Renal pelvis (tissue), 4 donors: ENCODE measurements around the gene C19orf81. TPM values are rescaled to one million over a fixed set of nuclear protein-coding genes. Genes with fewer than 3 reads are reported as not detected.

ENCODE experiments used
- DNase-seq: peaks from one replicate; pipeline ENCODE4 v3.0.0-alpha.2; 2013
- polyA plus RNA-seq, 3 donors: library from polyadenylated mRNA; unstranded; fragments of 120-200 nt; gene quantifications; one replicate each; pipeline ENCODE4 v1.2.1, GENCODE V29; 2013; ENCODE audit not compliant: insufficient read length in 3 of 3

The C19orf81 gene
- polyA plus RNA-seq, 3 donors: 3.1 to 6.7 (median 4.4) TPM

DNA sequence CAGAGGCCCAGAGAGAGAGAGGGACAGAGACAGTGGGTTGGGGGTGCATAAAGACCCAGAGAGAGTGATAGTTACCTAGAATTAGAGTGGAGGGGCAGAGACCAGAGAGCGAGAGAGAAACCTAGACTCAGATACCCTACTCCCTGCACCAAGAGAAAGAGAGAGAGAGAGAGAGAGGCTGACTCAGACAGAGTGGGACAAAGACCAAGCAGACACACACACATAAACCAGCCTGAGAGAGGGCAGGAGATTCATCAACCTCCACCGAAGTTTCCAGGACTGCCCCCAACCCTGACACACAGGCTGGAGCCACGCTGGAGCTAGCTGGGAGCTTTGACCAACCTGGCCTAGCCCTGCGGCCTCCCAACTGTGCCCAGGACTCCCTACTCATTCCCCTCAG is 22.4 kb upstream of the C19orf81 start:
- DNase-seq: no peak

DNA sequence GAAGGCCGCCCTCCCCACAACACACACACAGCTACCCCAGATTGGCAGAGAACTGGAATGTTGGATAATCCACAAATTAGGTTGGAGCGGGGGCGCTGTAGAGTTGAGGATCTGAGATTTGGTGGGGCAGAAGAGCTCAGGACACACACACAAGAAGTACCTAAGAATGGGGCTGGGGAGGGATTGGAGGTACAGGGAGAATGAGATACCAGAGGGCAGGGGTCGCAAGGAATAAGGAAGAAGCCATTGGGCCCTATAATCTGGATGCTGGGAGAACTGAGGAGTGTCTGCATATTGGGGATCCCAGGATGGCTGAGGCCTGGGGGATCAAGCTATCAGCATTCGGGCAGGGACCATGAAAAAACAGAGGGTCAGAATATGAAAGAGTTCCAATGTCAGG is 21.1 kb upstream of the C19orf81 start:
- DNase-seq: no peak

DNA sequence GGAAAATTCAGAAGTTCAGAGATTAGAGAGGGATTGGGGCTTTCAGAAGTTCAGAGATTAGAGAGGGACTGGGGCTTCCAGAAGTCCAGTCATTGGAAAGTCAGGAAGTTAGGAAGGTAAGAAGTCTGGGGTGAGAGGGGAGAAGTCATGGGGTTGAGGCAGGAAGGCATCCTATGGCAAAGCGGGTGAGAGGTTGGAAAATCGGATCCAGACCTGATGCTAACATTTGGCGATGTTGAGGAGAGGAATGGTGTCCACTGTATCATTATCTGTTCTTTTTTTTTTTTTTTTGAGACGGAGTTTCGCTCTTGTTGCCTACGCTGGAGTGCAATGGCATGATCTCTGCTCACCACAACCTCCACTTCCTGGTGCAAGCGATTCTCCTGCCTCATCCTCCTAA is 20.7 kb upstream of the C19orf81 start:
- DNase-seq: no peak

DNA sequence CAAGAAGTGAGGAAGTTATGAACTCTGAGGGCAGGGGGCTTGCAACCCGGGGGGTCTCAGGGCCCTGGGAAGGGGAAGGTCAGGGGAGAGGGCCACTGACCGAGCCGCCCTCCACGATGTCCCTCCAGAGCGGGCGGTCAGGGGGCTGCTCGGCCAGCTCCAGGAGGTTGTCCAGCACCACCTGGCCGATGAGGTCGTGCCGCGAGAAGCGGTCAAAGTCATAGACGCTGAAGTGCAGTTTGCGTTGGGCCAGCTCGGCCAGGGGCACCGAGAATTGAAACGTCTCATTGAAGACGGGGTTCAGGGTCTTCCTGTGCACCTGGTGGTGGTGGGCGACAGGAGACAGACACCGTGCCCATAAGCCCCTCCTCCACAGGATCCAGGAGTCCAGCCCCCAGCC is 20.1 kb upstream of the C19orf81 start:
- no peak for DNase-seq

DNA sequence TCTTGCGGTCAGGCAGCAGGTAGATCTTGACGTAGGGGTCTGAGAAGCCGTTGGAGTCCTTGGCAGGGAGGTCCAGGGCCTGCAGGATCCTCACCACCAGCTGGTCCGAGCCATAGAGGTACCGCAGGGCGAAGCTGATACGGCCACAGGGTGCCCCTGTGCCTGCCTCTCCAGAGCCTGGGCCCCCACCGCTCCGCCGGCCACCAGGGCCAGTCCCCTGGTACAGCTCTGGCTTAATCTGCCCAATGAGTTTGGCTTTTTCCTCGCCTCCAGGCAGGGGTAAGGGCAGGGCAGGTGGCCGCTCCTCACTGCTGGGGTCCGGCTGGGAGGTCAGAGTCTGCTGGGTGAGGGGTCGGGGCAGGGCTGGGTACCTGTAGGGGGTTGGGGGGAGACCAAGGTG is 19.4 kb upstream of the C19orf81 start:
- no peak for DNase-seq

DNA sequence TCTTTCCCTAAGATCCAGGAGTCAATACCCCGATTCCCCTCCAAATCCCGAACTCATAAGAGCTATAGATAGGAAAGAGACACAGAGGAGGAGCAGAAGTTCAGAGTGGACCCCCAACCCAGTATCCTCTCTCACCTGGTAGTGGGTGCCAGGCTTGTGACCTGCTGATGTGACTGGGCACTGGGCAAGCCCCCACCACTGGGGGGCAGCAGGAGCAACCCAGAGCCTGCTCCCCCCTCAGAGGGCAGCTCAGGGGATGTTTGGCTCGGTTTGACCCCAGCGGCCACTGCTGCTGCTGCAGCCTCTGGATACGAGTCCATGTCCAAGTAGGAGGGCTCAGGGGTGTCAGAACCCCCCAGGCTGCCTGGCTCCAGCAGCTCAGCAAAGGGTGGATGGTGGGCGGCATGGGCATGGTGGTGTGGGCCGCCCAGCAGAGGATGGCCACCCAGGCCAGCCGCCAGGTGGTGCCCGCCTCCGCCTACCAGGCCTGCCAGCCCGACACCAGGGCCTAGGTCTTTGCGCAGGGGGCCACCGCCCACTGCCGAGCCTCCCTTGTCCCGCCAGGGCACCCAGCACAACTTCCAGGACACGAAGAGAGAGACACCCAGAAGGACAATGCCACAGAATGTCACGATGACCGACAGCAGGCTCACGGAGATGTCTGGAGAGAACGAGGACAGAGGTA is 17.0 kb upstream of the C19orf81 start:
- DNase-seq: no peak

DNA sequence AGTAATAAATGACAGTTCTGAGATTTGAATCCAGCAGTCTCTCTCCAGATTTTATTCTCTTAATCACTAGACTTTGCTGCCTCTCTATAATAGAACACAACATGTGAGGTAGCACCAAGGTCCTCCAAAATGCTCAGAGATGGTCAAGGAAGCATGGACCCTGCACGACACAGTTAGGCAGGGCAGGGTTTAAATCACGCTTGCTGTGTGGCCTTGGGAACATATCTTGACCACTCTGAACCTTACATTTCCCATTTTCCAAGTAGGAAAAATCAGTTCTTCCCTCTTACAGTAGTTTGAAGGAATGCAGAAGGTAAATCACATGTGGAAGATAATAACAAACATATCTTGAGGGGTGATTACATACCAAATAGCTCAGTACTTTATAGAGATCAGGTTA is 15.9 kb upstream of the C19orf81 start:
- DNase-seq: no peak

DNA sequence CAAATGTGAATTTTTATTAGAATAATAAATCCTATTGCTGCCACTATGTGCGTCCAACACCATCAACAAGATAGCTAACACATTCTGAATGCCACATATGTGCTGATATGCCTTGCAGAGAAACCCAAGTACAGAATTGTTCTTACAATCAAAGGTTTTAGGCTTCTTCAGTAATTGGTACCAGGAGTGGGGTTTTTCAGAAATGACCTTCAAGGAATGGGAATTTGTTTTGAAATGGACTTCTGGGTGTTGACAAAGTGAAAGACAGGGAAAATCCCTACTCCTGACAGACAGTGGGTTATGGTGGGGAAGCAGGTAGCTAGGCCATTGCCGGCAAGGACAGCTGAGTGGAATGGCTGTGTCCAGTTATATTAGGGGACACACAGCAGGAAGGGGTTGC is 15.3 kb upstream of the C19orf81 start:
- DNase-seq: no peak

DNA sequence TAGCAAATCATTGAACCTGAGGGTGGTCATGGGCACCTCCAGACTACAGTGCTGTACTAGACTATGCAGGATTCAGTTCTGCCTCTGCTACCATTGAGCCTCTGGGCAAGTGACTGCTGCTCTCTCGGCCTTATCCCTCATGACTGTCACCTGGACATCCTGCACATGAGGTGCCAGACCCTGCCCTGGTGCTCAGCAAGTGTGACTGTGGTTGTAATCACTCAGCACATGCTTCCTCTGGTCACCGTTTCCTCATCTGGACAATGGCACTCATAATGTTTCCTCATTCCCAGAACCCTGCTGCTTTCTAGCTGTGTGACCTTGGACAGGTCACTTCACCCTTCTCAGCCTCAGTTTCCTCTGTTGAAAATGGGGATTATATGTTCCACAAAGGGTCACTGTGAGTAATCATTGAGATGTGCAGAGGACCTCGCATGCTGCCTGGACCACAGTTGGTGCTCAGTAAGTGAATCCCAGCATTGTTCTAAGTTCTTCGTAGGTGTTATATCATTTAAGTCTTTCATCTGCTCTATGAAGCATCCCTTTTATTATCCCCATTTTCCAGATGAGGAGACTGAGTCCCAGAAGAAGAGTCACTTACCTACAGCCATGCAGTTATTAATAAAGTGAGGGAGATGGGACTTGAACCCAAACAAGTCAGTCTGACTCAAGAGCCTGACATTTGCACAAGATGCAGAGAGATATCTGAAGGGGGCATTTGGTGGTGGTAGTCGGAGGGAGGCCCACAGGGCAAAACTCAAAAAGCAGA is 12.7 kb upstream of the C19orf81 start:
- DNase-seq: no peak

DNA sequence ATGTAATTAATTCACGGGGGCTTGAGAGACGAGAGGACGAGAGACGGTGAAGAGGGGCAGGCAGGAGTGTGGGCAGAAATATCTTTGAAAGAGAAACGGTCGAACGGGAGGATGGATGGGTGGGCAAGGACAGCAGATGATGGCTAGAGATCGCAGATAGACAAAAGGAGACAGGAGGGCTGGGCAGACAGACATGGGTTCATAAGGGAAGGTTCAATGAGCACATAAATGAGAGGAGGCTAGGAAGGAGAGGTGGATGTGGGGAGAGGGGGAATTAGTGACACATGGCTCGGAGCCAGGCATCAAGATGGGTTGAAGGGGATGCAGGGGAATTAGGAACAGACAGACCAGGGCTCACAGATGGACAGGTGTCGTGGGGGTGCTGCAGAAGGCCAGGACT is 10.6 kb upstream of the C19orf81 start:
- DNase-seq: no peak

DNA sequence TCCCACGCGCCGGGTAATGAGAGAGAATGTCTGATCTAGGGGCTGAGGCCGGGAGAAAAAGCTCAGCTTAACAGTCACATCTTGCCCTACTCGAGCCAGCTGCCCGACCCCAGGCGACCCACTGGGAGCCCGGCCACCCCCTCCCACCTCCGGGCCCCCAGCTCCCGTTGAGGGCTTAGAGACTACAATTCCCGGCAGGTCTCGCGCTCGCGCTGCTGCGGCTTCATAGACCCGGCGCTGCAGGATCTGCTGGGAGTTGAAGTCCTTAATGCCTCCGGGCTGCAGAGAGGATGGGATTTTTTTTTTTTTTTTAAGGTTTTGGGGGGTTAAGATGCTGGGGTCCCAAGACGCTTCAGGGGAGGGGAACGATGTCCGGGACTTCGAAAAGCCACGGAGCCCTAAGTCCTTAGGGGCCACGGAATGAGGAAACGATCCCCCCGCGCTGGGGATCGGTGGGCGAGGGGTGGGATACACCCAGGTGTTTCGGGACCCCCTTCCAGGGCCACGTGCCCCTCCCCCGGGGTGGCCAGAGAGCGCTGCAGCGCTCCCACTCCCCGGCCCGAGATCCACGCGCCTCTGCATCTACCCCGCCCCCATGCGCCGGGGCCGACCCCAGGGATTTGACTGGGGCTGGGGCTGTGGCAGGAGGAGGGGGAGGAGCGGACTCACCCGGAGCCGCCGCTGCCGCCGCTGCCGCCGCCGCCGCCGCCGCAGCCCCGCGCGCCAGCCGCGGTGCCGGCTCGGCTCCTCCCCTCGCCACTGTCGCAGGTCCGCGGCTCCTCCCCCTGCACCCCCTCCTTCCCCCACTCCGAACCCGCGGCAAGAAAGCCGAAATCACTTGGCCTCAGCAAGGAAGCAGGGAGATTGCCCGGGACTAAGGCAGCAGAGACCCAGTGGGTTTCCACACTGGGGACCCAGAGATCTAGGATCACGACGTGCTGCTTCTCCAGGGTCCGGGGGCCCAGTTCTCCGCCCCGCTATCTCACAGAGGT is 9.8 kb upstream of the C19orf81 start, which contains the start of gene SYT3:
SYT3 (minus strand) TSS at position 761 of the 992 bp plus-strand sequence. CDS start 2,470 bp downstream, outside the sequence.
- DNase-seq: no peak

DNA sequence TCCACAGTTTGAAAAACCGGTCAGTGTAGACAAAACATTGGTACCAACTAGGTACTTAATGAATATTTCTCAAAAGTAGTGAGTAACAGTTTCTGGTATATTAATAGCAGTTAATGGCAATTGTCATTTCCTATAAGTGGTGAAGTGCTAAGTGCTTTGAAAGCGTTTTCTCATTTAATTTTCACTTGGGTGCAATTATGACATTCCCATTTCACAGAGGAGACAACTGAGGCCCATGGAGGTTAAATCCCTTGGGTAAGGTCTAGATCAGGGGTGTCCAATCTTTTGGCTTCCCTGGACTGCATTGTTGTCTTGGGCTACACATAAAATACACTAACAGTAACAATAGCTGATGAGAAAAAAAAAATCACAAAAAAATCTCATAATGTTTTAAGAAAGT is 8.9 kb upstream of the C19orf81 start:
- DNase-seq: no peak

DNA sequence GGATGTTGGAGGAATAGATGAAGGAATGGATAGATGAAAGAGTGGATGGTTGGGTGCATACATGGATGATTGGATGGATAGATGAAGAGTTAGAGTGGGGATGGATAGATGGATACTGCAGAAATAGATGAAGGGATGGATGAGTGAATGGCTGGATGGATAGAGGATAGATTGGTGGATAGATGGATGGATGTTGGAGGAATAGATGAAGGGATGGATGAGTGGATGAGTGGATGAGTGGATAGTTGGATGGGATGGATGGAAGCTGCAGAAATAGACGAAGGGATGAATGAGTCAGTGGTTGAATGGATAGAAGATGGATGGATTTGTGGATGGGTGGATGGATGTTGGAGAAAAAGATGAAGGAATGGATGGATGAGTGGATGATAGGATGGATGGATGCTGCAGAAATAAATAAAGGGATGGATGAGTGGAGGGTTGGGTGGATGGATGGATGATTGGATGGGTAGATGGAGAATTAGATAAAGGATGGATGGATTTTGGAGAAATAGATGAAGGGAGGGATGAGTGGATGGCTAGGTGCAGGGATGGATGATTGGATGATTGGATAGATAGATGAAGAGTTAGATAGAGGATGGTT is 4.8 kb upstream of the C19orf81 start:
- no peak for DNase-seq

DNA sequence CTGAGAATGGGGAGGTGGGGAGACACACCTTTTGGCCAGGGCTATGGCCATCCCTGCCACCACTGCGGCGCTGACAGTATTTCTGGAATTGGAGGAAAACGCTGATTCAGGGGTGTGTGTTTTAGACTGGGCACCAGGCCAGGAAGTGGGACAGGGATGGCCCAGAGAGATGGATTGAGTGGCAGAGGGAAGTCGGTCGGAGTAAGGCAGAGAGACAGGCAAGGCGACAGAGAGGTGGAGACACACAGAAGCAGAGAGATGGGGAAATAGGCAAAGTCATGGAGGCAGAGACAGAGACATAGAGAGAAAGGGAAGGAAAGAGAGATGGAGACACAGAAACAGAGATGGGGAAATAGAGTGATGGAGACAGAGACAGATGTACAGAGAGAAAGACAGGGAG is 4.1 kb upstream of the C19orf81 start:
- DNase-seq: no peak

DNA sequence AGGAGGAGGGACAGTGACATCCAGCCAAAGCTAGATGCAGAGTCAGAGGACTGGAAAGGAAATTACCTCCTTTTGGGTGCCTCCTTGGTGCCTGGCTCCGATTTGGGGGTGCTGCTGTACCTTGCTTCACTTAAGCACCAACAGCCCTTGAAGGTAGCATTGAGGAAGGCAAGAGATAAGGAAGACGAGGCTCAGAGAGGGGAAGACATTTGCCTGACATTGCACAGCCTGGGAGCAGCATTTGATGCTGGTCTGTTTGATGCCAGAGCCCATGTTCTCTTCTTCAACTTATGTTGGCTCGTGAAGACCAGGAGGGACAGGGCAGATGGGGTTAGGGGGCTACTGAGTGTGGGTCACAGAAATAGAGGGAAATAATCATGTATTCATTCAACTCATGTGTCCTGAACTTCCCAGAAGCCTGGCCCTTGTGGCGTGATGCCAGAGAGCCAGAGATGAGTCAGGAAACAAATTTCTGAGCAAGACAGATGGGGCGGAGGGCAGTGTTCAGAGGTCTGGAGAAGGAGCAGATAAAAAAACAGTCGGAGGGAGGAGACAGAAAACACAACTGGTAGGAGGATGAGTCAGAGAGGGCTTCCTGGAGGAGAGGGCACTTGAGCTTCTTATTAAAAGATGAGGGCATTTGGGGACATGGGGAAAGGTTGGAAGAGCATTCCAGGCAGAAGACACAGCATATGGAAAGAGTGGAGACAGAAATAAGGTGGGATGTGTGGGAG is 3.0 kb upstream of the C19orf81 start:
- DNase-seq: no peak

DNA sequence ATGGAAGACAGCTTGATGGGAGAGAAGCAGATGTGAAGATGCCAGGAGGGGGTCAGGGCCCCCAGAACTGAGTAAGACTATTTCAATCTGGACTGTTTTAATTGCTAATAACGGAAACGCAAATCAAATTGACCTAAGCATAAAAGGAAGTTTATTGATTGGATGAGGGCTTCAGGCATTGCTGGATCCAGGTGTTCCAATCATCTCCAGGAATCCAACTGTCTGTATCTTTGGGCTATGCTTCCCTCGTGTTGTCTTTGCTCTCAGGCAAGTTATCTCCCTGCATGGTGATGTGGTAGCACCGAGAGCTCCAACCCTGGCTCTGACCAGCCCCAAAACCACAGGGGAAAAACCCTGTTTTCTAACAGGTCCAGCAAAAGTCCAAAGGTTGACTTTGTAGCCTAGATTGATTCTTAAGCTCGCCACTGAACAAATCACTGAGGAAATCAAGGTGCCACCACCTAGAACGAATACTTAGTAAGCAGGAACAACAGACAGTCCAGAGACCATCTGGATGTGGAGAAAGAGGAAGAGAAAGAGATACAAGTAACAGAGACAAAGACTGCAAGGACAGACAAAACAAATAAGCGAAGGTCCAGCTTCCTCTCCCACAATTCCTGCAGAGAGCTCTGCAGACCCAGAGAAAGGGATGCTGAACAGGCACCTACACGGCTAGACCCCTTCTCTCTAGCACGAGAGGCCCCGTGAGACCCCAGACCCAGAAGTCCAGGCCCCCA is 1.2 kb upstream of the C19orf81 start:
- no peak for DNase-seq

DNA sequence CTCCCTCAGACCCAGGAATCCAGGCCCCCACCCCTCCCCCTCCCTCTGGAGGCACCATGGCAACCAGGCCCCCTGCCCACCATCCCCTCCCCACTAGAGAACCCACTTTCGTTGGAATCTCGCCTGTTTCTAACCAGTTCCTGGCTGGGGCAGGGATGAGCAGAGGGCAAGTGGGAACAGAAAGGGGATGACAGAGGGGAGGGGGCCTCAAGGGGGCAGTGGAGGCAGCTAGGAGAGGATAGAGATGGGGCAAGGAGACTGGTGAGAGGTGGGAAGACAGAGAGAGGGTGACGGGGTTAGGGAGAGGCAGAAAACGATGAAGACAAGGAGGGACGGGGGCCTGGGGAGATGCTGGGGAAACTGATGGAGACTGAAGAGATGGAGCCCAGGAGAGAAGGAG is 586 bp upstream of the C19orf81 start:
- no peak for DNase-seq

DNA sequence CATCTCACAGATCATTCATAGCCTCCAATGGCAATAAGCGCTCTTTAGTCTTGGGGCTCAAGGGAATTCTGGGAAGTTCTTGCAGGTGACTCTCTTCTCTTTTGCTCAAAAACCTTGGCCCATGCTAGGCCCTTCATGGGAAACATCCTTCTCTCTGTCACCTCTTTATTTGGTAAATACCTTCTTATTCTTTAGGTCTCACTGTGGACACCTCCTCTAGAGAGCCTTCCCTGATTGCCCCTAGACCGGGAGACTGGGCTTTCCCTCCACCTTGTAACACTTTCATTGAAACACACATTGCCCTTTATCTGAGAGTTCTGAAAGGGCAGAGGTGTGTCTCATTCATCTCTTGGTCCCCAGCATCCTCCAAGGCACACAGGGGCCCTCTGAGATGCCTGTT is 1.9 kb downstream of the C19orf81 start:
- no peak for DNase-seq

DNA sequence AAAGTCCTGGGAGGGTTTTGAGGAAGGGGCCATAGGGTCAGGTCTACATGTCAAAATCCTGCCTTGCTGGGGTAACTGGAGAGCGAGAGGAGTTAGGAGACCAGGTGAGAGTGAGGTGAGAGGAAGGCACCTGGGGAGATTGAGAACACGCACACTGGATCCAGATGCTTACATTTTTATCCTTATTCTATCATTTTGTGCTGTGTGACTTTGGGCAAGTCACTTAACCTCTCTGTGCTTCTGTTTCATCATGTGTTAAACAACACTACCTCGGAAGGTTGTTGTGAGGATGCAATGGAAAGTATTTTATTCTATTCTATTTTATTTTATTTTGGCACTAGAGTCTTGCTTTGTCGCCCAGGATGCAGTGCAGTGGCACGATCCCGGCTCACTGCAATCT is 3.5 kb downstream of the C19orf81 start:
- no peak for DNase-seq

DNA sequence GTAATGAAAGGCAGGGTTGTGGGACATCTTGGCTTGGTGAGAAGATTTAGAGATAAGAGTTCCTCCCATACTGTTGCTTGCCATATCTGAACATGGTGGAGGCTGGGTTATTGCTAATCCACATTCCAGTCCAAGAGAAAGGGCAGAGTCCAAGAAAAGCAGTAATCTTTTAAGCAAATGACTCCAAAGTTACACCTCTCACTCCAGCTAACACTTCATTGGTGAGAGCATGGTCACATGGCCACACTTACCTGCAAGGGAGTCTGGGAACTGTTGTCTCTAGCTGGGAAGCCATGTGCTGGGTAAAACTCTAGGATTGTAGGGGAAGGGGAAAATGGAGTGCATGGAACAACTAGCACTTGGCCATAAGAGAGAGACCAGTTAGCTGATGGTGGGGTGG is 5.6 kb downstream of the C19orf81 start:
- DNase-seq: no peak
